ENCODE measurements around the gene SNRPA1.
"Not testable (repeated sequence)": the region's sequence is repeated elsewhere in the genome, so short reads cannot be mapped to it uniquely, and the experiment has no call there.

The SNRPA1 gene

DNA sequence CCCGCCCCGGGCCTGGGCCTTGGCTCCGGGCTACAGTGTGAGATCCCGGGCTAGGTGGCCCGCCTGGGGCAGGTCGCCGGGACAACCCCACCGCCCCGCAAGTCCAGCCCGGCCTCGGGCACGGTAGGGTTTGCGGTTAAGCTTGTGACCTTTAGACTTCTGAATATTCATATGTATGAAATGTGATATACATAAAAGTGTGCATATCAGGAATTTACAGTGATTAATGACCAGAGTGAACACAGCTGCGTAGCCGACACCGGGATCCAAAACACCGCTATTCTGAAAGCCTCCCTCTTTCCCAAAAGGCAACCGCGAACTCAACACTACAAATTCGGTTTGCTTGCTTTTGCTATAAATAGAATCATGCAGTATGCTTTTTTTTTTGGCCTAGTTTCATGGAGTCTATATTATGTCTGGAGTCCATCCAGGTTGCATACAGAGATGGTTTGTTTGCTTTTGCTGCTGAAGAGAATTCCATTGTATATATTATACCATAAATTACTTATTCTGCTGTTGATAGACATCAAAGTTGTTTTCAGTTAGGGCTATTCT lies 636 bp upstream of the SNRPA1 start:
- DNase-seq (ENCODE audit: low read depth in 2 of 2), result no peak

DNA sequence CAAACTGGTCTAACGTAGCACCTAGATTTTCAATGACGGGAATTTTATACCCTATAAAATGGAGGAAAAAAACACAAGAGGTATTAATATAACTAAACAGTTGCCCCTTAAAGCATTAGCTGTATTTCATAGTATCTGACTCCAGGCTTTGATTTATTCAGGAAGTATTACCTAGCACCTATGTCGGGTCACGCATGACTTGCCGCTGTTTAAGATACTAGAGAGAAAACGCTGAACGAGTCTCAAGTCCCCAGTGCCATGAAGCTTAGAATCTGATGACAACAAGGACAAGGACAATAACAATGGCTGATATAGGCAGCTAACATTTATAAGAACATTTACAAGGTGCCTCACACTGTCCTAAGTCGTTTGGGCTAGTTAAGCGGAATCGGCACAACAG lies 1.9 kb downstream of the SNRPA1 start:
- no peak for DNase-seq (ENCODE audit: low read depth in 2 of 2)

DNA sequence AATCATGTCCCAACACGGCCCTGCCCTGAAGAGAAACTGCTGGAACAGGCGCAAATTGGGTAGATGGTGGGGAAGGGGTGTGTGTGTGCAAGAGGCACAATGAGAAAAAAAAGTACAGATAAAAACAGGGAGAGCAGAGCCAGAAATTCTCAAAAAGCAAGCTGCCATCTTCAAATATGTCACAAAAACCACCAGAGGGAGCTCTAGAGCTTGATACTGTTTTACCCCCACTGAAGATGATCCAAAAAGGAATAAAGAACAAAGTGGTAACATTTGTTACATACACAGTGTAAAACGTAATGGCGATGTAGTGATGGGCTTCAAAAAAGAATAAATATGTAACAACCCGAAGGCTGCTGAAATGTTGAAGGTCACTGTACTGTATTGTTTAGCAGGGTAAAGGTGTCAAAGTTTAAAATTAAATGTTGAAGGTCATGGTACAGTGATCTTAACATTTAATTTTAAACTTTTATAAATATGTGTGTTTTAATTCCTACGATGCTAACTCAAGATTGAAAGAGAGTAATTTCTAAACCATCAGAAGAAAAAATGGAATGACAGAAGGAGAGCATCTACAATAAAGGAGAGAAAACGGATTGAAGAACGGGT lies 6.0 kb downstream of the SNRPA1 start:
- no peak for DNase-seq (ENCODE audit: low read depth in 2 of 2)

DNA sequence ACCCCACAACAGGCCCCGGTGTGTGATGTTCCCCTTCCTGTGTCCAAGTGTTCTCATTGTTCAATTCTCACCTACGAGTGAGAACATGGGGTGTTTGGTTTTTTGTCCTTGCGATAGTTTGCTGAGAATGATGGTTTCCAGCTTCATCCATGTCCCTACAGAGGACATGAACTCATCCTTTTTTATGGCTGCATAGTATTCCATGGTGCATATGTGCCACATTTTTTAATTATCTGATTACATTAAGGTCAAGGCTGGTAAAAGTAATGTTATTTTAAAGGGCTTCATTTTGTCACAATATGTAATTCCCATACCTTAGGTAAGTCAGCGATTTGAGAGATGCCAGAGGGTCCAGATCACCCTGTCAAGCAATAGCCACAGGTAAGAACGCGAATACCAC lies 7.7 kb downstream of the SNRPA1 start:
- DNase-seq (ENCODE audit: low read depth in 2 of 2), result not testable (repeated sequence)

DNA sequence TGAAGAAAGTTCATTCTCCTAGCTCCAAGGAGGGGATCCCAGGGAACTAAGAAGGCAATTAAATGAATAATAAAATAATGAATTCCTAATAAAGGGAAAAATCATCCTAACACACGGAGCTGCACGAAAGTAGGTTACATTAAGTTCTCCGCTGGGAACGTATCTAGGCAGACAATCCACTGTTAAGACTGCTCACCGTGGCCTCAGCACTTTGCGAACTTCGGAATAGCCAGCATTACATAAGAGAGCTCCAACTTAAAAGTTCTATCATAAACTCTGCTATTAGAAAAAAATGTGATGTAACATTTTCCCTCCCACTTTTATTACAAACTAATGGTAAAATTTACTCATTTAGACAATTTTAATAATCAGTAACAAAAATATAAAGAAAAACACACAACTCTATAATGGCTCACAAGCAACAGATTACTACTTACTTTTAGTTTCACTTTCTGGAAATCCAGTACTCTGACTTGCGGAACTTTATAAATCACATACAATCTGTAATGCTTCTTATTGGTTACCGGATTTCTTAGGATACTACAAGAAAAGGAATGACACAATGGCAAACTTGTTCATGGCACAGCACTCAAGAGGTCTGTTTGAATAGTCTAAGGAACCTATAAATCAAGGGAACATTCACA lies 8.5 kb downstream of the SNRPA1 start:
- DNase-seq (ENCODE audit: low read depth in 2 of 2), result no peak

DNA sequence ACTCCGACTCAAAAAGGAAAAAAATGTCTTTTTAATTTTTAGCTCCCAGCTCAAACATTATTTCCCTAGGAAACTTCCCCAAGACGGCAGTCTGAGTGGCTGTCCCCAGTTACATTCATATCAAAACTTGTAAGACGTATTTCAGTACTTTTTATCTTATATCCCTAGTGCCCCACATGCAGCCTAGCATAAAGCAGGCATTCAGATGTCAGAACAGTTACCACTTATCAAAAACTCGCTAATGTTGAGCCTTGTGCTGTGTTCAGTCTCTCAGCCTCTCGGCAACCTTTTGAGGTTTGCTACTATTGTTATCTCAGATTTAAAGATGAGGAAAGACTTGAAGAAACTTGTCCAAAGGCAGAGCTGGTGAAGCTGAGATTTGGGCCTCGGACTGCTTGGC lies 11.1 kb downstream of the SNRPA1 start:
- DNase-seq (ENCODE audit: low read depth in 2 of 2), result no peak

DNA sequence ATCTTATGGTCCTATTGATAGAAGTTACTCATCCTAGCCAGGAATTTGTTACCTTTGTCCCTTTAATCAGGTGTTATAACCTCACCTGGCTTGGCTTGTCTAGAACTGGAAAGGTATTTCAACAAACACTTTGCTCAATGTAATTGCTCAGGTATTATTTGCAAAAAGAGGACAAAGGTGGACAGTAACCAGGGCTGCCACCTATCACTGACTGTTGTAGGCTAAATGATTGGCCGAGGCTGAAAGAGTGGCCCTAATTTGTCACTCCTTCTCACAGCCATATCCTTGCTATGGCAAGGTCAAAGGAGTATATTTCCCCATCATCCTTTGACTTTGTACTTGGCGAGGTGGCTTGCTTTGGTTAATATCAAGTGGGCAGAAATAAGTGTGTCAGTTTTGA lies 15.0 kb downstream of the SNRPA1 start:
- DNase-seq (ENCODE audit: low read depth in 2 of 2), result no peak

DNA sequence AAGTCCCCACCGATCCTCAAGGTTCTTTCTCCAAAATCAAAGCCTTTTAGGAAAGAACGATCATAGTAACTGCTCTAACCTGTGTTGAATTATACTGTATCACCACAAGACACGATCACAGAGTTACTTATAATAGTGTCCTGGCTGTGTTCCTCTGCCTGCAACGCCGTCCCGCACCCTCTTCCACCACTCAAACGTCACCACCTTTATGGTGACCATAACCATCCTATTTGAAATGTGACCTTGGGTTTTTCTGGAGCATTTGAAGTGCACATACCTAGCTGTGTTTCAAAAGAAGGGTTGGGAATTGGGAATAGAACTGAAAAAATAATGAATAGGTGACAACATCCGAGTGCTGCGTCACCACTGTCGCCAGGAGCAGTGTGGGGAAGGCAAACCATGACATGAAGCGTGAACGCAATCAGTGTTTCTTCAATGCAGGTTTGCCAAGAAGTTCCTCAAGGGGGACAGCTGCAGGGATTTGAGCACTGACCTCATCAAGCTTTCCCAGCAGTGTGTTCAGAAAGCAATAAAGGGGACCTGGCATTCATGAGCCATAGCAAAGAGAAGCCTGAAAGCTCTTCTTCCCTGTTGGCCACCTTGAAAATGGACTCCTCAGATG lies 17.0 kb downstream of the SNRPA1 start:
- no peak for DNase-seq (ENCODE audit: low read depth in 2 of 2)

DNA sequence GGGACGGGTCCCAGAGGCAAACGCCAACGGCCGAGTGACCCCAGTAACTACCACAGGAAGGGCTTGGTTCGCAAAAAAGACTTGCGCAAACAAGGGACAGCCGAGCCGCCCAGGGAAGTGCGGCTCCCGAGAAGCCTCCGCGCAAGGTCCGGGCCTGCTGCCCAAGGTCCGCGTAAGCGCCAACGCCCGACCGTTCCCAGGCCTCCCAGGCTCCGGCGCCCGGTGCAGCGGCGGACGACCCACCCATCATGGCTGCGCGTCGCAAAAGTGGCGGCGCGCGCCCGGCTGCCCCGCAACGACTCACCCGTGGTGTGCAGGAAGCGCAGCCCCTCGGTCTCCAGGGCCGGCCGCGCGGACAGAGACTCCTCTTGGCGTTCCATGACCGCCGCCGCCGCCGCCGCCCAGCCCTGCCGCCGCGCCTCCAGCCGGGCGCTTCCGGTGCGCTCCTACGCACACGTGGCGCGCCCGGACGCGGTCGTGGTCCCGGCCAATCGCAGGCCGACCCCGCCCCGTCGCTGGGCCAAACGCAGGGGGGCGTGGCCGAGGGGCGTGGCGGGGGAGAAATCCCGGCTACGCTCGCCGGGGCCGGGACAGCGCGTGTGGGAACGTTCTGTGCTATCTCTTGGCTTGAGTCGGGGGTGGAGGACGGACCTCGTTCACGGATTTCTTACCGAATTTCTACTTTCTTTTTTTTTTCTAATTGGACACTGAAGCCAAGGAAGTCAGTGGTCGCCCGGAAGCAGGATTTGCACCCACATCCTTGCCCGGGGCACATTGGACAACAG lies 17.8 kb downstream of the SNRPA1 start, which contains the start of gene SELENOS:
TSS of gene SELENOS (minus strand) at position 448 of the 785 bp plus-strand sequence. CDS start at position 380, 68 bp downstream.
- DNase-seq (ENCODE audit: low read depth in 2 of 2), result peak; percentile 77 to 82

DNA sequence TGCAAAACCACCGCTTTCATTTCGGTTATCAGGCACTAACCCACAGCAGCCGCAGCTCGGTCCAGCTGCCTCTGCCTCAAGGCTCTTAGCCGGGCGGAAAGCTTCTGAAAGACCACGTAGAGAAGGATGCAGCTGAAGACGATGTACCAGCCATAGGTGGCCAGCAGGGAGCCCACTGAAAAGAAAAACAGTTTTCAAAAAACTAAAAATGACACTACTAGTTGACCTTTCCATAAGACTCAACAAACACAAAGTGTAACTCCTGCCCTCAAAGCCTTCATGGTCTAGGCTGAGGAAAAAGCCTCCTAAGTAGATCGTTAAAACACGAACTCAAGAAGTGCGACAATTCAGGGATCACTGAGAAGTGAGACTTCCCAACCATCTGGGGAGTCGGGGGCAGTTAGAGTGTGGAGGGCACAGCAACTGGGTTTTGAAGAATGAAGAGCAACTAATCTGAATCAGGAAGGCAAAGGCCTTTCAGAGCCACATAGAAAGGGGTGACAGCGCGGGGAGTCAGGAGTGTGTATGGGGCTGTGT lies 18.5 kb downstream of the SNRPA1 start:
- DNase-seq (ENCODE audit: low read depth in 2 of 2), result no peak

DNA sequence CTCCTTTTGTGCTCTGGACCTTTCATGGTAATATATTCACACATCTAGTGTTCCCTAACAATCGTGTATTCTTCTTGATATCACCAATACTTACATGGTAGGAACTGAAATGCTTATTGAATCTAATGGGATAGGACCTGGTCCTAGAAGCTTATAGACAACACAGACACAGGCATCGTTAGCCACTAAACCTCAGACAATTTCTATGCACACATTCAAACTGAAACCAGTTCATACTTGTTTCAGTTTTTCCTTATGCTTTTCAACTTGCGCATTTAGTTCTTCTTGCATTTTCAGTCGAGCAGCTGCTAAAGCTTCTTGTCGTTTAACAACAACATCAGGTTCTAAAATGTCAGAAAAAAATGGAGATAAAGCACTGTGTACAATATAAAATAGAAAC lies 20.0 kb downstream of the SNRPA1 start:
- no peak for DNase-seq (ENCODE audit: low read depth in 2 of 2)

DNA sequence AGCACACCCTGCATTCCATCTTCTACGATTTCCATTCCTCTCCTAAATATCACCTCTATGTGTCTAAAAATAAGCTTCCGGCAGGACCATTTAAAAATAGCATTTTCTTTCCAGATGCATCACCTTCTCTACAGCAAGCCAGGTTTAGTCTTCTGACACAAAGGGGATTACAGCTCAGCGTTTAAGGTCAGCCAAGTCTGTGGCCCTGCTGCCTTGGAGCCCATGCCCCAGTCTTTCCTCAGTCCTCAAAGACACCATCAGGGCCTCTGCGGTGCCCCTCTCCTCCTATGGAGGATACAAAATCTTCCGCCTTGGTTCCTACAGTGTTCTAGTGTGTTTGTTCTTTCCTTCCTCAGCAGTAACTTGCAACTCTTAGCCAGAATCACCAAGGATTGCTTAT lies 21.5 kb downstream of the SNRPA1 start:
- no peak for DNase-seq (ENCODE audit: low read depth in 2 of 2)

DNA sequence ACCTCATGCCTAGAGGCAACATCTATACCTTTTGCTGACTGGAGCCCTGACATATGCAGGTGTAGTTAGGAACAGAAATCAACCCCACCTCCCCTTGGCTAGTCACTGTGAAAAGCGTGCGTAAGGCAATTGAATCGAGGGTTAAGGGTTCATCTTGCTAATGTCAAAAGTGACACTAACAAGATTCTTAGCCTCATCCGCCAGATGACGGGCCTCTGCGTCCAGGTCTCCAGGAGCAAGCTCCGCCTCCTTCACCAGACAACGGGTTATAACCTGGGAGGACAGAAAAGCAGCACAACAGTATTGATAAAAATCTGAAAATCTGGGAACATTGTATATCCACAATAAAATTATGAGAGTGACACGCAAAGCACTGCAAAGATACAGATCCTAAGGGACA lies 22.5 kb downstream of the SNRPA1 start:
- DNase-seq (ENCODE audit: low read depth in 2 of 2), result no peak

DNA sequence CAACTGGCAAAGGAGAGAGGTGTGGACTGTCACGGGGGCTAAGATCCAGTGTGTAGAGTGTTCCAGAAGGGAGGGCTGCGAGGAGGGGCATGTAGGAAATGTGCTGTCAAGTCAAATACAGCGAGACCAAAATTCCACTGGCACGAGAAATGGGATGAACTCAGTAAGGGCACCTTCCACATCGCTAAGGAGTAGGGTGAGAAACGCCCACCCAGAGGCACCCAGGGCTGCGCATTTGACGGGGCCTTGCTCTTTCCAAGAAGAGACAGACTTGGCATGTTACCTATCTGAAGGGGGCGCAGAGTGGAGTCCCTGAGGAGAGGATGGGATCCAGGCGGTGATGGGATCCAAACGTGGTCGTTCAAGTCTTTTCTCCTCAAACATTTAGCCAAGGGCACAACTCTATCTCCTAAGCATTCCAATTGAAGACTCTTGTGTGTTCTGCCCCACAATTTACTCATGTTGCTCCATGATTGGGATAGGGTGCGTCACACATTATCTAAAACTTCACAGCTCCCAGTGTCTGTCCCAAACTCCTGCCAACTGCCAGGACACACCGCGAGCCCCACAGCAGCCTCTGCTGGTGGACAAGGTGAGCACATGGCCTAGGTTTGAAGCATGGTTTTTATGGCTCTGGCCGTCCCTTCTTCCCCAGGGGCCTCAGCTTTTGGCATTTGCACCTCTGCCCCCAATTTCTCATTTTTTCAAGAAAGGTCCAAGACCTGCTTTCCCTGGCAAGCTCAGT lies 25.4 kb downstream of the SNRPA1 start:
- no peak for DNase-seq (ENCODE audit: low read depth in 2 of 2)

DNA sequence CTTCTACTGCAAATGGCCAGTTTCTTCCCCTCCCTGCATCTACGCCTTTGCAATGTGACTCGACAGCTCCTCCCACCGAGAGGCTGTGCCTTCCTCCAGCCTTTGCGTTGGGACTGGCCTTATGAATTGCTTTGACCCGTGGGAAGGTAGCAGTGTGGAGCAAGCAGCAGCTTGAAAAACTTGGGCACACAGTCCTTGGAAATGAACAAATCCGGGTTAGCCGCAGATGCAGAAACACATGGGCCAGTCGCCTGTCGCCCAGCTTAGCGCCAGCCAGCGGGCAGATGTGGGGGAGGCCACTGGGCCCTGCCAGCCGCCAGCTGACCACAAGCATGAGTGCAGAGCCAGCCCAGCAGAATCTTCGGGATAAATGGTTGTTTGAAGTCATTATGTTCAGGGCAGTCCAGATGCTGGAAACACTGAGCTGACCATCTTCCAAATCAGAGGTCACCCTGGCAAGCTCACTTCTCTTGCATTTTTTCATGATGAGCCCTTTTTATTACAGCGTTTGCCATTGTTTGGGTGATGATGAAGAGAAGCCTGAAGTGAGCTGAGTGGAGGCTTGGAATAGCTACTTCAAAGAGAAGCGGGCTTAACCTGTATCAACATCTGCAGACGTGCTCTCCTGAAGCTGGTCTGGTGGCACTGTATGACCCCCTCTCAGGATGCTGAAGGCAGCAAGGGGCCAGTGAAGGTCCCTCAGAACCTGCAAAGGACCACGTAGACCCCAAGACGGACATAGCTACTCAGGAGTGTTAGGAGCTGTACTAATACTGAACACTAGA lies 27.5 kb downstream of the SNRPA1 start:
- no peak for DNase-seq (ENCODE audit: low read depth in 2 of 2)

DNA sequence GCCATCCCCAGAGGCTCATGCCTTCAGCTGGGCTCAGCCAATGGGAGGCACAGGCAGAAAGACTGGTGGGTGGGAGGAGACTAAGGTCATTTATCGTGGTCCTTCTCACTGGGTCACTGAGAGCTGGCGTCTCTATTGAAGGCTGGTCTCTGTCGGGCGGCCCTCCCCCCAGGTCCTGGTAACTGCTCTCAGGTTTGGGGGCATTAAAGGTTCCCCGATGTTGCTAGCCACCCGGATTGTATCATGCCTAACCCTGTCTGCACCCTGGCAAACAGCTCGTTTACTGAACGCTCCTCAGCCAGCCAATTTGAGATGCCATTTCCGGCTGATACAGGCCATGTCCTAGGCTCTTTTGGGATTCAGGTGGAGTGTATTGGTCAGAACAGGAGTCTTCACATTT lies 28.3 kb downstream of the SNRPA1 start:
- no peak for DNase-seq (ENCODE audit: low read depth in 2 of 2)

DNA sequence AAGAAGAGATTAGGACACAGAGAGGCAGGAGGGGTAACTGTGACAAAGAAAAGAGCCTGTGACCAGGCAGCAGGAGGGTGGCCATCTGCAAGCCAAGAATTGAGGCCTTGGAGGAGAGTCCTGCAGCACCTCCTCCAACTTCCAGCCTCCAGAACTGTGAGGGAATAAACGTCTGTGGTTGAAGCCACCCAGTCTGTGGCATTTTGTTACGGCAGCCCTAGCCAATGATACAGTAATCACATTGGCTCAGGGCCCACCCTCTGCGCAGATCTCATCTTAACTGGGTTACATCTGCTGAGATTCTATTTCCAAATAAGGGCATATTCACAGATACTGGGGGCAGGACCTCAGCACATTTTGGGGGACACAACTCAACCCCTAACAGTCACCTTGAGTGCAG lies 29.0 kb downstream of the SNRPA1 start:
- no peak for DNase-seq (ENCODE audit: low read depth in 2 of 2)

DNA sequence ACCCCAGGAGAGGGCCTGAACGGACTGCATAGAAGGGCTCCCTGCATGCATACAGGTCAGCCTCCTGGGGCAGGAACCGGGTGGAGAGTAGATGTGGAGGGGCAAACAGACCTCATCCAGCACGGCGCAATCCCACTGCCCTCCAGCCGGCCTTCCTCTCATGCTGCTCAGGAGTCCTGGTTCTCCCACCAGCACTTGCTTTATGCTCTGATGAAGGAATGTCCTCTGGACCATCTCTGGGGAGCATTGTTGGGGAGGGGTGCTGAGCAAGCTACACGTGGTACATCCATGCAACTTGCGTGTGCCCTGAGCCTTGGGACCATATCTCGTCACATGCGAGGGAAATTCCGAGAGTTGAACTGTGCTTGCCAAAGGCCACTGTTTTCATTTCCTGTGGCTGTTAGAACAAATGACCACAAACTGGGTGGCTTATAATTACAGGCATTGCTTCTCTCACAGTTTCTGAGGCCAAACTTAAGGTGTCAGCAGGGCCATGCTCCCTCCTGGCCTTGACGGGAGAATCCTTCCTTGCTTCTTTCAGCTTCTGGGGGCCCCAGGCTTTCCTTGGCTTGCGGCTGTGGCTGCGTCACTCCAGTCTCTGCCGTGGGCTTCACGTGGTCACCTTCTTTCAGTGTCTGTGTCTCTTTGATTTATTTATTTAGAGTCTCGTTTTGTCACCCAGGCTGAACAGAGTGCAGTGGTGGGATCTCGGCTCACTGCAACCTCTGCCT lies 30.0 kb downstream of the SNRPA1 start:
- DNase-seq (ENCODE audit: low read depth in 2 of 2), result no peak

DNA sequence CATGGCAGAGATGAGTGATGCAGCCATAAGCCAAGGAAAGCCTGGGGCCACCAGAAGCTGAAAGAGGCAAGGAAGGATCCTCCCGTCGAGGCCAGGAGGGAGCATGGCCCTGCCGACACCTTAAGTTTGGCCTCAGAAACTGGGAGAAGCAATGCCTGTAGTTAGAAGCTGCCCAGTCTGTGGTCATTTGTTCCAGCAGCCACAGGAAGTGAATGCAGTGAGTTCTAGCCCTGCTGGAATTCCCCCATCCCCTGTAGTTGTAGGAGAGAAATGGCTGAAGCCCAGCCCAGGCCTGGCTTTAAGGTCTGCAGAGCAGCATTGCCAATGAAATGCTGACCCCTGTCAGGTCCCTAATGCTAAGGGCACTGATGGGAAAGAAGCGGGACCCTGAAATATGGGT lies 31.0 kb downstream of the SNRPA1 start:
- no peak for DNase-seq (ENCODE audit: low read depth in 2 of 2)

DNA sequence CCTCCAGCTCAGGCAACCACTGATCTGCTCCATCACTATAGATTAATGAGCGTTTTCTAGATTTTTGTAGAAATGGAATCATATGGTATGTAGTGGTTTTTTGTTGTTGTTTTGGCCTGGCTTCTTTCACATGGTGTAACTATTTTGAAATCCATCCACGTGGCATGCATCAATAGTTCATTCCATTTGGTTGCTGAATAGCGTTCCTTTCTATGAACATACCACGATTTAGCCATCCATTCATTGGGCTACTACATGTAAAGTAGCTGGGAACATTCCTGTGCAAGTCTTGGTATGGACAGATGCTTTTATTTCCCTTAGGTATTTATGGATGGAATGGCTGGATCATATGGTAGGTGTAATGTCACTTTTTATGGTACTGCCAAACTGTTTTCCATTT lies 32.5 kb downstream of the SNRPA1 start:
- no peak for DNase-seq (ENCODE audit: low read depth in 2 of 2)

Measured in stimulated activated CD8-positive, alpha-beta memory T cell treated with anti-CD3 and anti-CD28 coated beads, Interleukin-7, amount 100 ng/mL, for 1 hour (primary cell).